ENCODE data around the gene SV2A.

DNA sequence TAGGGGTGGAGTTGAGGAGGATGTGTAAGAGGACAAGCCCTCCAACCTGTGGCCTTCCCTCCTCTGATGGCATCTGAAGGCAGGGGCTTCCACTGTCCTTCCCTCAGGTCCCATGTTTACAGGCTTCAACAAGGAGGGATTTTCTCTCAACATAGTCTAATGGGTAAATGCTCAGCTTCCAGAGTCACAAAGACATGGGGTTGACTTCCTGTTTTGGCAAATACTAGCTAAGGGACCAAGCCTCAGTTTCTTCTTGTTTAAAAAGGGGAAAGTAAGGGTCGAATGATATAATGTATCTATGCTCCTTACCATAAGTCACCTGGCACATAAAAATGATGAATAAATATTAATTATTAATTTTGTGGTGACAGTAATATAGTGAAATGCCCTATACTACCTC lies 3.1 kb downstream of the SV2A start:
- no peak for TF ChIP-seq POLR2A (IDR thresholded peaks at IDR 0.05)
- TF ChIP-seq, protein P1, sequence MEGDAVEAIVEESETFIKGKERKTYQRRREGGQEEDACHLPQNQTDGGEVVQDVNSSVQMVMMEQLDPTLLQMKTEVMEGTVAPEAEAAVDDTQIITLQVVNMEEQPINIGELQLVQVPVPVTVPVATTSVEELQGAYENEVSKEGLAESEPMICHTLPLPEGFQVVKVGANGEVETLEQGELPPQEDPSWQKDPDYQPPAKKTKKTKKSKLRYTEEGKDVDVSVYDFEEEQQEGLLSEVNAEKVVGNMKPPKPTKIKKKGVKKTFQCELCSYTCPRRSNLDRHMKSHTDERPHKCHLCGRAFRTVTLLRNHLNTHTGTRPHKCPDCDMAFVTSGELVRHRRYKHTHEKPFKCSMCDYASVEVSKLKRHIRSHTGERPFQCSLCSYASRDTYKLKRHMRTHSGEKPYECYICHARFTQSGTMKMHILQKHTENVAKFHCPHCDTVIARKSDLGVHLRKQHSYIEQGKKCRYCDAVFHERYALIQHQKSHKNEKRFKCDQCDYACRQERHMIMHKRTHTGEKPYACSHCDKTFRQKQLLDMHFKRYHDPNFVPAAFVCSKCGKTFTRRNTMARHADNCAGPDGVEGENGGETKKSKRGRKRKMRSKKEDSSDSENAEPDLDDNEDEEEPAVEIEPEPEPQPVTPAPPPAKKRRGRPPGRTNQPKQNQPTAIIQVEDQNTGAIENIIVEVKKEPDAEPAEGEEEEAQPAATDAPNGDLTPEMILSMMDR (IDR thresholded peaks at IDR 0.05 in 4 of 5, conservative IDR thresholded peaks at IDR 0.05 in 1 of 5): no peak
